PC-9 (cell line): Measurements from ENCODE around the gene CST8. TPM values are rescaled to one million over a fixed set of nuclear protein-coding genes. Genes with fewer than 3 reads are reported as not detected.
A peak's percentile ranks its signal among the peaks of the same experiment; 100 is the strongest.

Source experiments
- Bru-seq: library from RNA; stranded (reverse); fragments of 400-500 nt; gene quantifications from one replicate; lab custom pipeline; 2021; lab: Mats Ljungman, UMichigan
- BruChase-seq, 2 experiments: library from RNA; stranded (reverse); fragments of 400-500 nt; gene quantifications; one replicate each; lab custom pipeline; 2021; lab: Mats Ljungman, UMichigan
- BruUV-seq: library from RNA; stranded (reverse); fragments of 400-500 nt; replicated peaks from 2 replicates; lab custom pipeline; 2021; lab: Mats Ljungman, UMichigan
- CTCF ChIA-PET: fragments of 300-600 bp; sonication (Branson Sonifier 250); formaldehyde crosslinking; loops from one replicate; lab custom pipeline; 2022; ENCODE audit warnings: antibody characterized with exemption; lab: Charles Lee
- POLR2A ChIA-PET: fragments of 300-600 bp; sonication (Branson Sonifier 250); formaldehyde crosslinking; loops from one replicate; lab custom pipeline; 2022; ENCODE audit warnings: antibody characterized with exemption; ENCODE audit not compliant: unreplicated experiment; lab: Charles Lee
- DNase-seq, 2 experiments: peaks; one replicate each; pipeline versions ENCODE4 v3.0.0 to v3.0.0-alpha.2; 2015 to 2022; ENCODE audit warnings: mixed read lengths in 1 of 2
- H2AFZ ChIP-seq: fragments of 200-600 bp; sonication (generic); 2 replicates; pipeline ENCODE4 v1.8.1; 2017; ENCODE audit warnings: antibody characterized with exemption
- H3F3A ChIP-seq: fragments of 200-600 bp; sonication (generic); 2 replicates; pipeline ENCODE4 v1.8.1; 2017; ENCODE audit warnings: antibody characterized with exemption, mild to moderate bottlenecking, low read depth; ENCODE audit not compliant: insufficient read depth
- H3K27ac ChIP-seq: fragments of 200-600 bp; sonication (generic); 2 replicates; pipeline ENCODE4 v1.6.1; 2016; ENCODE audit warnings: mixed run types
- H3K27me3 ChIP-seq: fragments of 200-600 bp; sonication (generic); 2 replicates; pipeline ENCODE4 v1.6.1; 2016; ENCODE audit warnings: low read depth, mixed run types; ENCODE audit not compliant: insufficient read depth
- H3K36me3 ChIP-seq: fragments of 200-600 bp; sonication (generic); 2 replicates; pipeline ENCODE4 v1.6.1; 2016; ENCODE audit warnings: low read depth, mixed run types
- H3K4me1 ChIP-seq: fragments of 200-600 bp; sonication (generic); replicated peaks from 2 replicates; pipeline ENCODE4 v1.6.1; 2016; ENCODE audit warnings: mixed run types; ENCODE audit not compliant: insufficient read depth
- H3K4me2 ChIP-seq: fragments of 200-600 bp; sonication (generic); 2 replicates; pipeline ENCODE4 v1.6.1; 2017; ENCODE audit warnings: mixed run types
- H3K4me3 ChIP-seq: fragments of 200-600 bp; sonication (generic); 2 replicates; pipeline ENCODE4 v1.6.1; 2016; ENCODE audit warnings: mixed run types
- H3K79me2 ChIP-seq: fragments of 200-600 bp; sonication (generic); 2 replicates; pipeline ENCODE4 v1.6.1; 2017; ENCODE audit warnings: low read depth, mixed run types
- H3K9me2 ChIP-seq: fragments of 200-600 bp; sonication (generic); 2 replicates; pipeline ENCODE4 v1.8.1; 2017; ENCODE audit warnings: mild to moderate bottlenecking; ENCODE audit not compliant: insufficient read depth
- H3K9me3 ChIP-seq: fragments of 200-600 bp; sonication (generic); 2 replicates; pipeline ENCODE4 v1.8.1; 2016; ENCODE audit warnings: low read depth; ENCODE audit not compliant: insufficient read depth
- H4K20me1 ChIP-seq: fragments of 200-600 bp; sonication (generic); 2 replicates; pipeline ENCODE4 v1.8.1; 2017; ENCODE audit not compliant: insufficient read depth
- EZH2 ChIP-seq: fragments of 200-600 bp; sonication (generic); IDR thresholded peaks from 2 replicates; pipeline ENCODE4 v1.8.0; 2017; ENCODE audit warnings: antibody characterized with exemption, low read depth
- intact Hi-C: fragments of 100-400 bp; cut with micrococcal nuclease; formaldehyde crosslinking; loops from one replicate; pipeline ENCODE4 v1.10.0; 2022; ENCODE audit not compliant: unreplicated experiment
- long read RNA-seq: library from polyadenylated mRNA; stranded (forward); transcript quantifications from one replicate; pipeline ENCODE4 v2.0.0, GENCODE V29; 2022
- total RNA-seq: library from RNA; stranded (reverse); gene quantifications from 2 replicates; pipeline ENCODE4 v1.2.3, GENCODE V29; 2021
- TF ChIP-seq, protein P1 (sequence below): fragments of 200-600 bp; sonication (generic); conservative IDR thresholded peaks from 2 replicates; pipeline ENCODE4 v1.6.1; 2017; ENCODE audit warnings: mixed run types, antibody characterized with exemption, mild to moderate bottlenecking, moderate library complexity

The CST8 gene, protein sequence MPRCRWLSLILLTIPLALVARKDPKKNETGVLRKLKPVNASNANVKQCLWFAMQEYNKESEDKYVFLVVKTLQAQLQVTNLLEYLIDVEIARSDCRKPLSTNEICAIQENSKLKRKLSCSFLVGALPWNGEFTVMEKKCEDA
- total RNA-seq (not detected in 2 replicates), Bru-seq, nascent RNA (not detected), BruChase-seq, experiment 1, labeled RNA remaining after a 2-hour chase (not detected), BruChase-seq, experiment 2, labeled RNA remaining after a 6-hour chase (not detected)
- long read RNA-seq: 0 reads

DNA sequence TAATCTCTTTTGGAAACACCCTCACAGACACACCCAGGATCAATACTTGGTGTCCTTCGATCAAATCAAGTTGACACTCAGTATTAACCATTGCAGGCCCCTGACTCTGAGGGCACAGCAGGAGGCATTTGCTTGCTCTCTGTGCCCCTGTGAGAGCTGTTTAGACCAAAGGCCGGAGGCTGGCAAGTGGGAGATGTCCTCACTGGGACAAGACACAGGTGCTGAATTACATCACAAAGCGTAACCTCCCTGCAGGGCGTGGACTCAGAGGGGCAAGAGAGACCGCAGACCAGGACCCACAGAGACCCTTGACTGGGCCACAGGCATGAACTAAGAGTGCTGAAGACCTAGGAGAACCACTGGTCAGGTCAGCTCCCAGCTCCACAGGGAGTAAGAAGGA, at the start of gene CST8:
CST8 (plus strand) TSS at position 301 of the 400 bp plus-strand sequence. CDS start 551 bp downstream, outside the sequence.
- H3K79me2 ChIP-seq: no peaks in the 10 kb centered on the region
- no peak within 1 kb of the TSS for H3K4me3 ChIP-seq
- H3K9me3 ChIP-seq: 0 out of 2 replicates have a peak, but pooled peaks cover 4% of the 10 kb centered on the region
- ChIA-PET CTCF (no interaction called here), POLR2A (no interaction called here)
- DNase-seq: no peak
- H3K27ac ChIP-seq: no peak within 1 kb of the TSS
- intact Hi-C loops: no loop called here
- H3K4me1 ChIP-seq: no peaks in the 10 kb centered on the region
- no peaks in the 10 kb centered on the region for H3K36me3 ChIP-seq
- no TSS peak for BruUV-seq
- no peaks in the 10 kb centered on the region for H4K20me1 ChIP-seq
- no peak within 1 kb of the TSS for H2AFZ ChIP-seq
- TF ChIP-seq, protein P1, sequence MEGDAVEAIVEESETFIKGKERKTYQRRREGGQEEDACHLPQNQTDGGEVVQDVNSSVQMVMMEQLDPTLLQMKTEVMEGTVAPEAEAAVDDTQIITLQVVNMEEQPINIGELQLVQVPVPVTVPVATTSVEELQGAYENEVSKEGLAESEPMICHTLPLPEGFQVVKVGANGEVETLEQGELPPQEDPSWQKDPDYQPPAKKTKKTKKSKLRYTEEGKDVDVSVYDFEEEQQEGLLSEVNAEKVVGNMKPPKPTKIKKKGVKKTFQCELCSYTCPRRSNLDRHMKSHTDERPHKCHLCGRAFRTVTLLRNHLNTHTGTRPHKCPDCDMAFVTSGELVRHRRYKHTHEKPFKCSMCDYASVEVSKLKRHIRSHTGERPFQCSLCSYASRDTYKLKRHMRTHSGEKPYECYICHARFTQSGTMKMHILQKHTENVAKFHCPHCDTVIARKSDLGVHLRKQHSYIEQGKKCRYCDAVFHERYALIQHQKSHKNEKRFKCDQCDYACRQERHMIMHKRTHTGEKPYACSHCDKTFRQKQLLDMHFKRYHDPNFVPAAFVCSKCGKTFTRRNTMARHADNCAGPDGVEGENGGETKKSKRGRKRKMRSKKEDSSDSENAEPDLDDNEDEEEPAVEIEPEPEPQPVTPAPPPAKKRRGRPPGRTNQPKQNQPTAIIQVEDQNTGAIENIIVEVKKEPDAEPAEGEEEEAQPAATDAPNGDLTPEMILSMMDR: no peak
- no peak for TF ChIP-seq EZH2
- no peaks in the 10 kb centered on the region for H3K27me3 ChIP-seq
- H3F3A ChIP-seq: no peaks in the 10 kb centered on the region
- no peak within 1 kb of the TSS for H3K4me2 ChIP-seq
- no peaks in the 10 kb centered on the region for H3K9me2 ChIP-seq

DNA sequence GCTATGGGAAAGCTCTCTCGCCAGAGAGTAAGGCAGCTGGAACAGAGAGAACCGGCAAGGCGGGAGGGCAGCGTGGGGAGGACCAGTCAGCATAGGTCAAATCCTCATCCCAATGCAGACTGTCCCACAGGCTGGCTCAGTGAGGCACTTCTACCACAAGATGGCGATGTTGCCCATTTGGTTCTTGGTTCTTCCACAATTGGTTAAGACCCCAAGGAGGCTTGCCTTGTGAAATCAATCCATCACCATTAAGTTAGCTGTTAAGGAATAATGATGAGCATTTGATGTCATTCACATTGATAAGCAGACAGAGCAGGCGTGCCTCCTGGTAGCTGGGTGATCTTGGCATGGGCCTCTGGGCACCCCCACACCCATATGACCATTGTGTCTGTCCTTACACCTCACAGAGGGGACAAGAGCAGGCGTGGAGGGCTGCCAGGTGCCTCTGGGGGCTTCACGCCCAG, 49.0 kb upstream of the CST8 start:
- TF ChIP-seq, protein P1: peak; percentile 89
- no peak for TF ChIP-seq EZH2
- Histone ChIP-seq H3K36me3 (no peaks in the 10 kb centered on the region), H2AFZ (no peak overlapping the region), H4K20me1 (no peaks in the 10 kb centered on the region), H3K27me3 (no peaks in the 10 kb centered on the region), H3K9me3 (no peaks in the 10 kb centered on the region), H3K27ac (no peak overlapping the region), H3K79me2 (no peaks in the 10 kb centered on the region), H3K4me1 (peaks cover 5% of the 10 kb centered on the region; the same call in 1 of the 2 replicates), H3K4me2 (no peak overlapping the region), H3K9me2 (no peaks in the 10 kb centered on the region), H3K4me3 (no peak overlapping the region), H3F3A (no peaks in the 10 kb centered on the region)
- ChIA-PET POLR2A (no interaction called here), CTCF (interaction anchor here (0.7 to 1.1 kb wide), 2 partner anchors 141 to 165 kb away, joined by 3 read pairs; no protein-coding TSS in a partner anchor)
- BruUV-seq: no TSS peak
- intact Hi-C loops: loop anchor here (1.0 kb wide), 1 partner anchor 164 kb away; no protein-coding TSS in a partner anchor
- peak; percentile 62 for DNase-seq

DNA sequence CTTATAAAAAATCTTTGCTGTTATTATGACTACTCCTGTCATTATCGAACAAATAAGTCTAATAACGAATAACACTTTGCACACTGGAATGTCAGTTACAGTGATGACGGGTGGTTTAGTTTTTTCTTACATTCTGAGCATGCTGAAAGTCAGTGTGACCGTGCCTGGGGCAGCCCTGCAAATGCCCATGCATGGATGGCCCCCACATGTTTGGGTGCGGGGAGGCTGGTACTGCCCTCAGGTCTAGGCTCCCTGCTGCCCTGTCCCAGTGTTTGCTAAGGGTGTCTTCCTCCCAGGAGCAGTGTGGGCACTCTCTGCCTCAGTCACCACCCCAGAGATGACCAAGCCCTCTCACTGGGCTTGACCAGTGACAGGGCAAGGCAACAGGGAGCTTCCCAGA, 48.5 kb upstream of the CST8 start:
- intact Hi-C loops: no loop called here
- no peak for TF ChIP-seq EZH2
- TF ChIP-seq, protein P1: no peak
- no TSS peak for BruUV-seq
- Histone ChIP-seq H3F3A (no peaks in the 10 kb centered on the region), H2AFZ (no peak overlapping the region), H3K79me2 (no peaks in the 10 kb centered on the region), H3K9me3 (no peaks in the 10 kb centered on the region), H3K27me3 (no peaks in the 10 kb centered on the region), H3K4me3 (no peak overlapping the region), H3K9me2 (no peaks in the 10 kb centered on the region), H3K27ac (no peak overlapping the region), H3K36me3 (no peaks in the 10 kb centered on the region), H3K4me1 (peaks cover 5% of the 10 kb centered on the region; the same call in 1 of the 2 replicates), H3K4me2 (no peak overlapping the region), H4K20me1 (no peaks in the 10 kb centered on the region)
- POLR2A ChIA-PET: no interaction called here
- DNase-seq: no peak
- CTCF ChIA-PET: no interaction called here
